ENCODE measurements around the gene IL4R. TPM values are rescaled to one million over a fixed set of nuclear protein-coding genes. Genes with fewer than 3 reads are reported as not detected.

The IL4R gene
- total and polyA plus RNA-seq, 2 of the 13 experiments (the other 11 are each of a cell fraction or from before 2014, with no cell fraction given), result 15.9 to 49.6 TPM

GRCh38 chr16:27367461-27368357, 53.9 kb downstream of the IL4R start:
- DNase-seq (ENCODE audit: low spot score) (peak; percentile 56), FAIRE-seq (peak; percentile 92), ATAC-seq (peak; percentile 66)
- Histone ChIP-seq H3K4me1 (ENCODE audit: insufficient read depth, low read length) (peaks cover 65% of the 10 kb centered on the region), H3K27ac (ENCODE audit: extremely low read length, insufficient read depth, low read length) (no peak overlapping the region), H3K79me2 (ENCODE audit: insufficient read depth, low read length) (no peaks in the 10 kb centered on the region), H3K4me3 (replicated peaks in 1 of 3; ENCODE audit: insufficient read depth in 1 of 3, low read depth in 2 of 3, low read length in 3 of 3) (peak overlapping the region in 1 of 3 experiments; percentile 55; a peak in 2 of 6 replicates), H3K4me2 (ENCODE audit: low read depth, low read length) (peak overlapping the region; percentile 79), H3K27me3 (ENCODE audit: control insufficient read depth in 1 of 2, insufficient read depth in 2 of 2, low read length in 2 of 2) (no peaks in the 10 kb centered on the region), H3K36me3 (replicated peaks in 1 of 2; ENCODE audit: control insufficient read depth in 1 of 2, insufficient read depth in 2 of 2, low read length in 2 of 2) (peaks cover 4 to 7% of the 10 kb centered on the region in 2 experiments; a peak in 4 of 5 replicates), H3K9me3 (ENCODE audit: low read length) (no peaks in the 10 kb centered on the region), H2AFZ (ENCODE audit: low read length) (no peak overlapping the region), H4K20me1 (ENCODE audit: insufficient read depth, low read length) (peaks cover 9% of the 10 kb centered on the region; the same call in 1 of the 2 replicates), H3K9ac (ENCODE audit: insufficient read depth, low read depth, low read length) (no peak overlapping the region)
- WGBS (ENCODE audit: low lambda C conversion rate), result 46% methylated on average over 27 of the region's 27 CpGs
- in situ Hi-C loops (cut with HindIII; ENCODE audit: extremely low pct_ligation_motif_present, low pct_unique_long_range_greater_than_20kb) (loop anchor here (5.0 kb wide), 2 partner anchors 135 to 190 kb away; no protein-coding TSS in a partner anchor), intact Hi-C loops (cut with micrococcal nuclease; ENCODE audit: unreplicated experiment) (loop anchor here (1.0 to 5.0 kb wide), 3 partner anchors 55 to 188 kb away; partner anchors contain the start of gene IL4R)
- BruUV-seq (replicated peaks), result no TSS peak
- ChIA-PET POLR2A (interaction anchor here (0.7 to 1.4 kb wide), 4 partner anchors 103 to 194 kb away, joined by 3 to 5 read pairs (median 4); no protein-coding TSS in a partner anchor), CTCF (ENCODE audit: low intra/inter-chr PET ratio, low total read pairs) (interaction anchor here (0.9 to 2.6 kb wide), 6 partner anchors 21 to 215 kb away, joined by 3 to 29 read pairs (median 5); no protein-coding TSS in a partner anchor)
- no peak for TF ChIP-seq NONO (IDR thresholded peaks at IDR 0.05)
- TF ChIP-seq NONO (CRISPR knock-in tag; conservative IDR thresholded peaks at IDR 0.05), result no peak
- peak; percentile 75 for TF ChIP-seq XRCC5 (optimal IDR thresholded peaks at IDR 0.05; ENCODE audit: low read length)
- TF ChIP-seq ELF1 (CRISPR knock-in tag; IDR thresholded peaks at IDR 0.05), result no peak
- TF ChIP-seq HOXA5 (CRISPR knock-in tag; IDR thresholded peaks at IDR 0.05), result peak; percentile 69; the same call in 1 of the 2 replicates
- TF ChIP-seq THYN1 (CRISPR knock-in tag; IDR thresholded peaks at IDR 0.05; ENCODE audit: borderline replicate concordance, low read depth), result no peak
- TF ChIP-seq KDM5B (CRISPR knock-in tag; IDR thresholded peaks at IDR 0.05; ENCODE audit: borderline replicate concordance), result peak; percentile 54; the same call in 1 of the 2 replicates
- TF ChIP-seq MXD4 (CRISPR knock-in tag; IDR thresholded peaks at IDR 0.05), result no peak
- no peak for TF ChIP-seq ZNF790 (CRISPR knock-in tag; IDR thresholded peaks at IDR 0.05; ENCODE audit: borderline replicate concordance)
- 0 out of 2 replicates have a peak, but pooled peaks have one; percentile 59 for TF ChIP-seq KDM4B (CRISPR knock-in tag; IDR thresholded peaks at IDR 0.05)
- no peak for TF ChIP-seq ZNF503 (CRISPR knock-in tag; IDR thresholded peaks at IDR 0.05)
- 0 out of 2 replicates have a peak, but pooled peaks have one; percentile 79 for TF ChIP-seq GPBP1L1 (CRISPR knock-in tag; IDR thresholded peaks at IDR 0.05)
- no peak for TF ChIP-seq ESRRA (CRISPR knock-in tag; IDR thresholded peaks at IDR 0.05; ENCODE audit: low read depth)
- TF ChIP-seq HCFC1 (IDR thresholded peaks at IDR 0.05; ENCODE audit: low read depth, low read length), result no peak
- TF ChIP-seq CTCF (CRISPR knock-in tag; IDR thresholded peaks at IDR 0.05), result peak; percentile 94
- no peak for TF ChIP-seq HOMEZ (CRISPR knock-in tag; IDR thresholded peaks at IDR 0.05; ENCODE audit: low read depth)

Data from HepG2 (cell line).